K562 treated with DMSO at 1 percent for 24 hours (cell line): ENCODE results near the gene LRP1B. TPM values are rescaled to one million over a fixed set of nuclear protein-coding genes. Genes with fewer than 3 reads are reported as not detected.

Source experiments
- total RNA-seq: library from RNA; unstranded; fragments of 300-600 nt; gene quantifications from 2 replicates; pipeline ENCODE4 v1.2.3, GENCODE V29; 2022; ENCODE audit warnings: low read depth; ENCODE audit not compliant: insufficient read depth

Gene LRP1B
- not detected in 2 replicates for total RNA-seq

GRCh38 chr2:142131010-142131669 is at the start of gene LRP1B:
Gene LRP1B, minus strand, starts transcription at chr2:142131016. Its CDS starts 287 bp downstream, at chr2:142130729.

